HepG2 (cell line): ENCODE data around the gene PRKCZ. TPM values are rescaled to one million over a fixed set of nuclear protein-coding genes. Genes with fewer than 3 reads are reported as not detected.
A peak's percentile ranks its signal among the peaks of the same experiment; 100 is the strongest.

Experiments used
- AGO1 ChIP-seq: fragments of 200-400 bp; formaldehyde crosslinking; IDR thresholded peaks from 2 replicates; pipeline ENCODE4 v1.6.1; 2017; ENCODE audit warnings: mild to moderate bottlenecking, low read depth, low read length, moderate library complexity; ENCODE audit not compliant: poor library complexity, severe bottlenecking
- ATF7 ChIP-seq, 2 experiments: fragments of 450-650 bp in 1 of 2; sonication (generic) in 1 of 2; formaldehyde crosslinking in 1 of 2; IDR thresholded peaks; 2 replicates each; pipeline versions ENCODE4 v1.4.0 to v1.6.1; 2016 to 2020; ENCODE audit warnings: antibody characterized with exemption in 1 of 2, mild to moderate bottlenecking in 1 of 2, missing genetic modification reagents in 1 of 2
- EEA1 ChIP-seq: sonication (generic); formaldehyde crosslinking; IDR thresholded peaks from 2 replicates; pipeline ENCODE4 v1.5.1; 2020; ENCODE audit warnings: mild to moderate bottlenecking, missing genetic modification reagents, borderline replicate concordance
- GTF3A ChIP-seq: sonication (generic); formaldehyde crosslinking; conservative IDR thresholded peaks from 2 replicates; pipeline ENCODE4 v1.4.0; 2020; ENCODE audit warnings: mild to moderate bottlenecking, missing genetic modification reagents
- HNRNPL ChIP-seq: fragments of 200-400 bp; formaldehyde crosslinking; IDR thresholded peaks from 2 replicates; pipeline ENCODE4 v1.6.1; 2017; ENCODE audit warnings: mild to moderate bottlenecking, low read depth, low read length
- IRX3 ChIP-seq: sonication (generic); formaldehyde crosslinking; IDR thresholded peaks from 2 replicates; pipeline ENCODE4 v1.8.1; 2023; ENCODE audit warnings: mild to moderate bottlenecking, low read depth, missing genetic modification reagents, borderline replicate concordance
- KLF16 ChIP-seq, 2 experiments: sonication (generic) in 1 of 2; formaldehyde crosslinking in 1 of 2; IDR thresholded peaks; 2 replicates each; pipeline versions ENCODE4 v1.6.1 to v1.8.0; 2016 to 2023; ENCODE audit warnings: missing genetic modification reagents in 2 of 2, missing compliant biosample characterization in 1 of 2
- MEF2D ChIP-seq: sonication (generic); formaldehyde crosslinking; IDR thresholded peaks from 2 replicates; pipeline ENCODE4 v1.5.1; 2020; ENCODE audit warnings: mild to moderate bottlenecking, missing genetic modification reagents
- MXD4 ChIP-seq: IDR thresholded peaks from 2 replicates; pipeline ENCODE4 v1.6.1; 2016; ENCODE audit warnings: mild to moderate bottlenecking, missing biosample characterization, missing genetic modification reagents
- RBFOX2 ChIP-seq: fragments of 200-400 bp; formaldehyde crosslinking; IDR thresholded peaks from 2 replicates; pipeline ENCODE4 v1.6.1; 2017; ENCODE audit warnings: low read depth, mild to moderate bottlenecking, low read length
- SIN3A ChIP-seq: IDR thresholded peaks from 2 replicates; pipeline ENCODE4 v1.6.1; 2011; ENCODE audit warnings: low read depth, mild to moderate bottlenecking, control low read depth, low read length, borderline replicate concordance
- ZBTB4 ChIP-seq: sonication (generic); formaldehyde crosslinking; IDR thresholded peaks from 2 replicates; pipeline ENCODE4 v1.4.0; 2020; ENCODE audit warnings: missing genetic modification reagents, mild to moderate bottlenecking, borderline replicate concordance
- ZFP36L1 ChIP-seq: sonication (generic); formaldehyde crosslinking; IDR thresholded peaks from 2 replicates; pipeline ENCODE4 v1.8.0; 2022; ENCODE audit warnings: mild to moderate bottlenecking, missing genetic modification reagents, moderate library complexity
- ZFY ChIP-seq: sonication (generic); formaldehyde crosslinking; IDR thresholded peaks from 2 replicates; pipeline ENCODE4 v1.4.0; 2020; ENCODE audit warnings: missing genetic modification reagents
- ZNF772 ChIP-seq: sonication (generic); formaldehyde crosslinking; IDR thresholded peaks from 2 replicates; pipeline ENCODE4 v1.5.0; 2020; ENCODE audit warnings: mild to moderate bottlenecking, missing genetic modification reagents
- polyA plus RNA-seq, 8 experiments: library from polyadenylated mRNA; depleted of rRNA in 3 of 8; stranded (reverse) in 7 of 8; unstranded in 1 of 8; fragments of >200 nt; fragmentation: Illumina TruSeq in 4 of 8; extraction: Trizol in 4 of 8; gene quantifications; 2 replicates each; pipeline versions ENCODE4 v1.2.1 to v1.2.3, GENCODE V29; 2011 to 2016; ENCODE audit warnings: low read depth in 4 of 8, missing spikeins in 1 of 8, mixed read lengths in 1 of 8; ENCODE audit not compliant: insufficient read depth in 1 of 8
- total RNA-seq, 5 experiments: library from RNA; depleted of rRNA; stranded (reverse); fragments of >200 nt; fragmentation: Illumina TruSeq; extraction: Trizol; gene quantifications; 2 replicates each; pipeline ENCODE4 v1.2.3, GENCODE V29; 2016; ENCODE audit warnings: low read depth in 1 of 5
- TF ChIP-seq, protein P1 (sequence below): sonication (generic); formaldehyde crosslinking; IDR thresholded peaks from 2 replicates; pipeline ENCODE4 v1.4.0; 2020; ENCODE audit warnings: missing genetic modification reagents
- TF ChIP-seq, protein P2 (sequence below): sonication (generic); formaldehyde crosslinking; IDR thresholded peaks from 2 replicates; pipeline ENCODE4 v1.4.0; 2020; ENCODE audit warnings: mild to moderate bottlenecking, missing genetic modification reagents

The PRKCZ gene
- total and polyA plus RNA-seq, 2 of the 13 experiments (the other 11 are each of a cell fraction or from before 2014, with no cell fraction given) = 34.7 to 85.2 TPM

DNA sequence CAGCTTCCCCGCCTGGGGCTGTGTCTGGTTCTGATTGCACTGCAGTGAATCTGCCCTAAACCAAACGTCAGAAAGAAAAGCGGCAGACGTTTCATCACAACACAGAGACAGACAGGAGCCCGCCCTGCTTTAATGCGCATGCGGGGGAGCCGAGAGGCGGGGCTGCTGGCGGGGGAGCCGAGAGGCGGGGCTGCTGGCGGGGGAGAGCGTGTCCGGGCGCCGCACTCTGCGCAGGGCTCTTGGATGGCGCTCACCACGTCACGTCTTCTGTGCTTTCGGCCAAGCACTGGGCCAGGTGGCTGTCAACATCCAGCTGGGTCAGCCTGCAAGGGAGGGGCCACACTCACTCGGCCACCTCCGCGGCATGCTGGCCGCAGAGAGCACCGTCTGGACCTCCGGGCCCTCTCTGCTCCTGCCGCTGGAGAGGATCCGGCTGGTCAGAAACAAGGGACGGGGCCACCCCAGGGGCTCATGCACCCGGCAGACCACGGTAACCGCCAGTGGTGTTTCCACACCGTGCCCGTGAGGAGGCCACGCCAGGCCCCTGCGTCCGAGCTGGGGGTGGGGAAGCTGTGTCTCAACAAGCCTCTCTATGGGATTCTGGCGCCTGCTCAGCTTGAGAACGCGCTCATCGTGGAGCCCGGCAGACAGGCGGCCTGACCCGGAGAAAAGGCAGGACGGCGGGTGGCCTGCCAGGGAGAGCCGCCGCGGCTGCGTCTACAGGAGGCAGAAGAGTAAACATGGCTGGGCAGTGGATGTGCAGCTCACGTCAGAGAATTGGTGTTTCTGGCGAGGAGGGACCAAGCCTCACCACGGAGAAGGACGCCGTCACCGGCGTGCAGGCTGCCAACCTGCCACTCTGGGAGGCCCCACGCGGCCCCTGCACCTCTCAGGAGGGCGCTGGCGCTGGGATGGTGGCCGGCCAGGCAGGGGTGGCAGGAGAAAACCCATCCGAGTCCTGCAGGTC is 139.5 kb downstream of the PRKCZ start (continued):
- TF ChIP-seq RBFOX2 (peak; percentile 79), AGO1 (peak; percentile 68), ZBTB4 (CRISPR knock-in tag) (0 out of 2 replicates have a peak, but pooled peaks have one; percentile 17), ZFY (peak; percentile 67; the same call in 1 of the 2 replicates), ATF7 (IDR thresholded peaks at IDR 0.05) (no peak), ATF7 (CRISPR knock-in tag; IDR thresholded peaks at IDR 0.05) (0 out of 2 replicates have a peak, but pooled peaks have one; percentile 60), SIN3A (peak; percentile 94), HNRNPL (0 out of 2 replicates have a peak, but pooled peaks have one; percentile 45), ZFP36L1 (CRISPR knock-in tag) (peak; percentile 79; the same call in 1 of the 2 replicates), EEA1 (CRISPR knock-in tag) (peak; percentile 57; the same call in 1 of the 2 replicates), MEF2D (CRISPR knock-in tag) (peak; percentile 25; the same call in 1 of the 2 replicates), IRX3 (CRISPR knock-in tag) (peak; percentile 50; the same call in 1 of the 2 replicates), MXD4 (peak; percentile 30; the same call in 1 of the 2 replicates), ZNF772 (peak; percentile 70; the same call in 1 of the 2 replicates), GTF3A (CRISPR knock-in tag) (peak; percentile 92; the same call in 1 of the 2 replicates), KLF16 (CRISPR knock-in tag; IDR thresholded peaks at IDR 0.05) (peak in 1 of 2 experiments; percentile 53; a peak in 1 of 4 replicates)
- TF ChIP-seq, protein P1, sequence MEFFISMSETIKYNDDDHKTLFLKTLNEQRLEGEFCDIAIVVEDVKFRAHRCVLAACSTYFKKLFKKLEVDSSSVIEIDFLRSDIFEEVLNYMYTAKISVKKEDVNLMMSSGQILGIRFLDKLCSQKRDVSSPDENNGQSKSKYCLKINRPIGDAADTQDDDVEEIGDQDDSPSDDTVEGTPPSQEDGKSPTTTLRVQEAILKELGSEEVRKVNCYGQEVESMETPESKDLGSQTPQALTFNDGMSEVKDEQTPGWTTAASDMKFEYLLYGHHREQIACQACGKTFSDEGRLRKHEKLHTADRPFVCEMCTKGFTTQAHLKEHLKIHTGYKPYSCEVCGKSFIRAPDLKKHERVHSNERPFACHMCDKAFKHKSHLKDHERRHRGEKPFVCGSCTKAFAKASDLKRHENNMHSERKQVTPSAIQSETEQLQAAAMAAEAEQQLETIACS = no peak
- TF ChIP-seq, protein P2, sequence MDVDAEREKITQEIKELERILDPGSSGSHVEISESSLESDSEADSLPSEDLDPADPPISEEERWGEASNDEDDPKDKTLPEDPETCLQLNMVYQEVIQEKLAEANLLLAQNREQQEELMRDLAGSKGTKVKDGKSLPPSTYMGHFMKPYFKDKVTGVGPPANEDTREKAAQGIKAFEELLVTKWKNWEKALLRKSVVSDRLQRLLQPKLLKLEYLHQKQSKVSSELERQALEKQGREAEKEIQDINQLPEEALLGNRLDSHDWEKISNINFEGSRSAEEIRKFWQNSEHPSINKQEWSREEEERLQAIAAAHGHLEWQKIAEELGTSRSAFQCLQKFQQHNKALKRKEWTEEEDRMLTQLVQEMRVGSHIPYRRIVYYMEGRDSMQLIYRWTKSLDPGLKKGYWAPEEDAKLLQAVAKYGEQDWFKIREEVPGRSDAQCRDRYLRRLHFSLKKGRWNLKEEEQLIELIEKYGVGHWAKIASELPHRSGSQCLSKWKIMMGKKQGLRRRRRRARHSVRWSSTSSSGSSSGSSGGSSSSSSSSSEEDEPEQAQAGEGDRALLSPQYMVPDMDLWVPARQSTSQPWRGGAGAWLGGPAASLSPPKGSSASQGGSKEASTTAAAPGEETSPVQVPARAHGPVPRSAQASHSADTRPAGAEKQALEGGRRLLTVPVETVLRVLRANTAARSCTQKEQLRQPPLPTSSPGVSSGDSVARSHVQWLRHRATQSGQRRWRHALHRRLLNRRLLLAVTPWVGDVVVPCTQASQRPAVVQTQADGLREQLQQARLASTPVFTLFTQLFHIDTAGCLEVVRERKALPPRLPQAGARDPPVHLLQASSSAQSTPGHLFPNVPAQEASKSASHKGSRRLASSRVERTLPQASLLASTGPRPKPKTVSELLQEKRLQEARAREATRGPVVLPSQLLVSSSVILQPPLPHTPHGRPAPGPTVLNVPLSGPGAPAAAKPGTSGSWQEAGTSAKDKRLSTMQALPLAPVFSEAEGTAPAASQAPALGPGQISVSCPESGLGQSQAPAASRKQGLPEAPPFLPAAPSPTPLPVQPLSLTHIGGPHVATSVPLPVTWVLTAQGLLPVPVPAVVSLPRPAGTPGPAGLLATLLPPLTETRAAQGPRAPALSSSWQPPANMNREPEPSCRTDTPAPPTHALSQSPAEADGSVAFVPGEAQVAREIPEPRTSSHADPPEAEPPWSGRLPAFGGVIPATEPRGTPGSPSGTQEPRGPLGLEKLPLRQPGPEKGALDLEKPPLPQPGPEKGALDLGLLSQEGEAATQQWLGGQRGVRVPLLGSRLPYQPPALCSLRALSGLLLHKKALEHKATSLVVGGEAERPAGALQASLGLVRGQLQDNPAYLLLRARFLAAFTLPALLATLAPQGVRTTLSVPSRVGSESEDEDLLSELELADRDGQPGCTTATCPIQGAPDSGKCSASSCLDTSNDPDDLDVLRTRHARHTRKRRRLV (CRISPR knock-in tag) = peak; percentile 69; the same call in 1 of the 2 replicates
